ENCODE results near the gene KIAA1217. TPM values are rescaled to one million over a fixed set of nuclear protein-coding genes. Genes with fewer than 3 reads are reported as not detected.
A peak's percentile ranks its signal among the peaks of the same experiment; 100 is the strongest.

The KIAA1217 gene
- total and polyA plus RNA-seq, 2 experiments from 2014 or later, result 13.3 to 23.1 TPM

DNA sequence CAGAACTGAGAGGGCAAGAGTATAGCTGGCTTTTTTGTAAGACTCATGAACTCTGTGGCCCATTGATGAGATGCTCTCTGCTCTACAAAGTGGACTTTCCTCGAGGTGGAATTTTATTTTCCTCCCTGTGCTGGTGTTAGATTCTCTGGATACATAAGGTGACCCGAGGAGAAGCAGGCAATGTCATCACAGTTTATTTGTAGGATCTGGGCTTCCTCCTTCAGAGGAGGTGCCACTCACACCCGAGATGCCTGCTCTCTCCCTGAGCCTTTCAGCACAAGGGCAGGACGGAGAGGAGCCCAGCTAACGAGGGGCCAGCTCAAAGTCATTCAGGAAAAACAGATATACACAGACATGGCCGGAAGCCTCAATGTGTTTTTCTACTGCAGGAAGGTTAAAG lies 103.0 kb downstream of the KIAA1217 start:
- TF ChIP-seq, protein P1, sequence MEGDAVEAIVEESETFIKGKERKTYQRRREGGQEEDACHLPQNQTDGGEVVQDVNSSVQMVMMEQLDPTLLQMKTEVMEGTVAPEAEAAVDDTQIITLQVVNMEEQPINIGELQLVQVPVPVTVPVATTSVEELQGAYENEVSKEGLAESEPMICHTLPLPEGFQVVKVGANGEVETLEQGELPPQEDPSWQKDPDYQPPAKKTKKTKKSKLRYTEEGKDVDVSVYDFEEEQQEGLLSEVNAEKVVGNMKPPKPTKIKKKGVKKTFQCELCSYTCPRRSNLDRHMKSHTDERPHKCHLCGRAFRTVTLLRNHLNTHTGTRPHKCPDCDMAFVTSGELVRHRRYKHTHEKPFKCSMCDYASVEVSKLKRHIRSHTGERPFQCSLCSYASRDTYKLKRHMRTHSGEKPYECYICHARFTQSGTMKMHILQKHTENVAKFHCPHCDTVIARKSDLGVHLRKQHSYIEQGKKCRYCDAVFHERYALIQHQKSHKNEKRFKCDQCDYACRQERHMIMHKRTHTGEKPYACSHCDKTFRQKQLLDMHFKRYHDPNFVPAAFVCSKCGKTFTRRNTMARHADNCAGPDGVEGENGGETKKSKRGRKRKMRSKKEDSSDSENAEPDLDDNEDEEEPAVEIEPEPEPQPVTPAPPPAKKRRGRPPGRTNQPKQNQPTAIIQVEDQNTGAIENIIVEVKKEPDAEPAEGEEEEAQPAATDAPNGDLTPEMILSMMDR (IDR thresholded peaks at IDR 0.05; ENCODE audit: low read depth, low read length), result no peak
- no peak for DNase-seq (ENCODE audit: low read depth in 1 of 2, low spot score in 1 of 2)
- peak overlapping the region; percentile 43 for H3K27ac ChIP-seq
- no peak overlapping the region for H3K4me3 ChIP-seq
- H3K4me1 ChIP-seq (ENCODE audit: low read depth), result peaks cover 5% of the 10 kb centered on the region
- H3K36me3 ChIP-seq, result no peaks in the 10 kb centered on the region
- H3K9me3 ChIP-seq (ENCODE audit: low read depth), result no peaks in the 10 kb centered on the region
- H3K27me3 ChIP-seq, result no peaks in the 10 kb centered on the region

- H3K27me3 ChIP-seq, result no peaks in the 10 kb centered on the region
These were observed 104.3 kb downstream of the KIAA1217 start for GRCh38 chr10:24313283-24313682.

DNA sequence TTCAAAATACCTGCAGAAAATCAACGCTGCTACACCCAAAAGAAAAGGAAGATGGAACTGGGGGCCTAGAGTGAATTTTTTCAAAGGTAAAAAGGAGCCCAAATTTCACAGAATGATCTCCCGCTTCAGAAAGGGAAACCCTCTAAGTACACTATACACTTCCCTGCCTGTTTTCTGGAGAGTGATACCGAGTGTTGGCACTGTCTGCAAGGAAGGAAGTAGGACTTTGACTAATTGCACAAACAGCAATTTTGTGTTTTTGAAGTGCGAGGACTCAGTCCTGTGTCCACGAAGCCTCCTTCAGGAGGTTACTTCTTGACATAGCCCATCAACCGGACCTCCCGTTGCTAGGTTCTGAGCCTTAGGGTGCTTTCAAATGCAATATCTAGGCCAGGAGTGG lies 106.3 kb downstream of the KIAA1217 start:
- TF ChIP-seq, protein P1 (IDR thresholded peaks at IDR 0.05; ENCODE audit: low read depth, low read length), result no peak
- no peaks in the 10 kb centered on the region for H3K36me3 ChIP-seq
- no peak overlapping the region for H3K4me3 ChIP-seq
- DNase-seq (ENCODE audit: low read depth in 1 of 2, low spot score in 1 of 2), result no peak
- no peaks in the 10 kb centered on the region for H3K9me3 ChIP-seq (ENCODE audit: low read depth)
- H3K27ac ChIP-seq, result no peak overlapping the region
- H3K4me1 ChIP-seq (ENCODE audit: low read depth), result no peaks in the 10 kb centered on the region
- H3K27me3 ChIP-seq, result no peaks in the 10 kb centered on the region

More at GRCh38 chr10:24313283-24313682, 104.3 kb downstream of the KIAA1217 start:
- Histone ChIP-seq H3K36me3 (no peaks in the 10 kb centered on the region), H3K4me1 (ENCODE audit: low read depth) (no peaks in the 10 kb centered on the region), H3K27ac (no peak overlapping the region), H3K9me3 (ENCODE audit: low read depth) (no peaks in the 10 kb centered on the region), H3K4me3 (no peak overlapping the region)
- DNase-seq (ENCODE audit: low read depth in 1 of 2, low spot score in 1 of 2), result no peak
- TF ChIP-seq, protein P1 (IDR thresholded peaks at IDR 0.05; ENCODE audit: low read depth, low read length), result no peak

GRCh38 chr10:24318517-24318916 lies 109.6 kb downstream of the KIAA1217 start:
- H3K4me1 ChIP-seq (ENCODE audit: low read depth), result no peaks in the 10 kb centered on the region
- H3K36me3 ChIP-seq, result no peaks in the 10 kb centered on the region
- no peak overlapping the region for H3K4me3 ChIP-seq
- no peak for DNase-seq (ENCODE audit: low read depth in 1 of 2, low spot score in 1 of 2)
- no peak overlapping the region for H3K27ac ChIP-seq
- H3K27me3 ChIP-seq, result no peaks in the 10 kb centered on the region
- no peaks in the 10 kb centered on the region for H3K9me3 ChIP-seq (ENCODE audit: low read depth)
- TF ChIP-seq, protein P1 (IDR thresholded peaks at IDR 0.05; ENCODE audit: low read depth, low read length), result no peak

- Histone ChIP-seq H3K27me3 (no peaks in the 10 kb centered on the region), H3K4me3 (no peak overlapping the region), H3K36me3 (no peaks in the 10 kb centered on the region), H3K27ac (no peak overlapping the region), H3K4me1 (ENCODE audit: low read depth) (no peaks in the 10 kb centered on the region), H3K9me3 (ENCODE audit: low read depth) (no peaks in the 10 kb centered on the region)
- TF ChIP-seq, protein P1 (IDR thresholded peaks at IDR 0.05; ENCODE audit: low read depth, low read length), result no peak
- DNase-seq (ENCODE audit: low read depth in 1 of 2, low spot score in 1 of 2), result no peak
These were observed 111.4 kb downstream of the KIAA1217 start for GRCh38 chr10:24320373-24320772.

DNA sequence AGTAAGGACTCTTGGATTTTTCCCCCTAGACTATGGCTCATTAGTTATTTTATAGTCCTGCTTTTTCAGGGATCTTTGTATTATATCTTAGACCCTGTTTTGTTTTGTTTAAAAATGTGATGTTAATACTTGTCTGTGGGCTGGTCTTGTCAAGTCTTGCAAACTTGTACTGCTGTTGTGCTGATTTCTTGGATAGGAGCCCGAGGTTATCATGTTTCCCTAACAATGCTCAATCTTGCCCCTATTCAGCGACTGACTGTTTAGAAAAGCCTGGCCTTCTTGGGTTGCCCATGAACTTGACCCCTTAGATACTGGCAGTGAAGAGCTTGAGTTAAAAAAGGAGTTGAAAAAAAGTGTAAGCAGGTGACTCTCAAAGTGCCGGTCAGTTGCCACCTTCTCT lies 115.7 kb downstream of the KIAA1217 start:
- TF ChIP-seq, protein P1 (IDR thresholded peaks at IDR 0.05; ENCODE audit: low read depth, low read length), result no peak
- H3K27me3 ChIP-seq, result no peaks in the 10 kb centered on the region
- no peak overlapping the region for H3K27ac ChIP-seq
- no peaks in the 10 kb centered on the region for H3K4me1 ChIP-seq (ENCODE audit: low read depth)
- DNase-seq (ENCODE audit: low read depth in 1 of 2, low spot score in 1 of 2), result peak in 1 of 2 donors; percentile 22
- H3K36me3 ChIP-seq, result no peaks in the 10 kb centered on the region
- no peaks in the 10 kb centered on the region for H3K9me3 ChIP-seq (ENCODE audit: low read depth)
- H3K4me3 ChIP-seq, result no peak overlapping the region

Measured in cardiac muscle cell (in vitro differentiated cells and primary cell).